Heart left ventricle (tissue), 16 donors: Measurements from ENCODE around the gene MSI2. TPM values are rescaled to one million over a fixed set of nuclear protein-coding genes. Genes with fewer than 3 reads are reported as not detected.

Experiments
- ATAC-seq, 4 donors: fragments of 200-7000 bp; cut with Tn5 transposase; one replicate each; pipeline ENCODE4 v1.9.1; 2020 to 2022; ENCODE audit warnings: moderate library complexity in 4 of 4, mild to moderate bottlenecking in 3 of 4, moderate number of reproducible peaks in 1 of 4
- DNase-seq, 5 donors: peaks; one replicate each; pipeline ENCODE4 v3.0.0-alpha.2; 2020
- H3K27ac ChIP-seq, 12 donors: fragments of 200-600 bp; sonication (generic) in 4 of 12; one replicate each; pipeline versions ENCODE4 v1.5.0 to v1.8.0; 2016 to 2022; ENCODE audit warnings: mild to moderate bottlenecking in 2 of 12
- H3K27me3 ChIP-seq, 9 donors: fragments of 200-600 bp; sonication (generic) in 2 of 9; one replicate each; pipeline versions ENCODE4 v1.5.1 to v1.8.0; 2016 to 2022; ENCODE audit warnings: mild to moderate bottlenecking in 3 of 9
- H3K36me3 ChIP-seq, 9 donors: fragments of 200-600 bp; sonication (generic) in 2 of 9; one replicate each; pipeline versions ENCODE4 v1.5.0 to v1.8.0; 2018 to 2022; ENCODE audit warnings: mild to moderate bottlenecking in 2 of 9
- H3K4me1 ChIP-seq, 12 donors: fragments of 200-600 bp; sonication (generic) in 4 of 12; one replicate each; pipeline versions ENCODE4 v1.5.0 to v1.8.0; 2016 to 2022; ENCODE audit warnings: mild to moderate bottlenecking in 3 of 12
- H3K4me3 ChIP-seq, 12 donors: fragments of 200-600 bp; sonication (generic) in 4 of 12; one replicate each; pipeline versions ENCODE4 v1.5.0 to v1.8.0; 2017 to 2022; ENCODE audit warnings: mild to moderate bottlenecking in 9 of 12, moderate library complexity in 4 of 12
- H3K9me3 ChIP-seq, 12 donors: fragments of 200-600 bp; sonication (generic) in 4 of 12; one replicate each; pipeline versions ENCODE4 v1.5.0 to v1.8.0; 2016 to 2022; ENCODE audit warnings: mild to moderate bottlenecking in 1 of 12
- CTCF ChIP-seq, 12 donors: fragments of 200-600 bp; sonication (generic) in 4 of 12; IDR thresholded peaks; one replicate each; pipeline versions ENCODE4 v1.5.0 to v1.8.0; 2018 to 2022; ENCODE audit warnings: antibody characterized with exemption in 12 of 12, mild to moderate bottlenecking in 5 of 12
- POLR2A ChIP-seq, 2 donors: fragments of 450-650 bp; IDR thresholded peaks; one replicate each; pipeline ENCODE4 v1.6.1; 2017; ENCODE audit warnings: antibody characterized with exemption in 2 of 2, mild to moderate bottlenecking in 2 of 2, moderate library complexity in 2 of 2
- WGBS, 4 donors: extraction: QIAGEN DNeasy Blood & Tissue Kit in 2 of 4; methylation state at CpG; one replicate each; pipeline versions ENCODE4 v1.1.5 to v1.1.7; 2013 to 2018; 5-methylcytosine and 5-hydroxymethylcytosine counted together
- intact Hi-C, 10 donors: fragments of 100-400 bp; cut with DNase I; formaldehyde crosslinking; loops; one replicate each; pipeline versions ENCODE4 v1.11.1 to v1.14.2; 2022
- polyA plus RNA-seq, 2 donors: library from polyadenylated mRNA; stranded (reverse); fragments of 200-250 nt; gene quantifications; one replicate each; pipeline ENCODE4 v1.2.3, GENCODE V29; 2013
- total RNA-seq, 9 donors: library from RNA; depleted of rRNA in 2 of 9; stranded (reverse); fragments of >200 nt in 2 of 9; fragmentation: NEBNext Ultra II Directional in 3 of 9; extraction: Animal tissue kit (Norgen Biotek cat#: 25700) in 3 of 9; gene quantifications; one replicate each; pipeline versions ENCODE4 v1.1.0 to v1.2.4, GENCODE V29; 2016 to 2023
- donor health status: ischemic (EF 13 %, LVEDD 7.1; RV severe dilation, severe dysfunction).
- donor health status: healthy with polysubstance abuse.
- donor health status: DM: no; HTN: yes; CAD: no.
- donor health status: DM: no; HTN: no; CAD: no.
- donor health status: ischemic (EF 25% LVEDD 6.9; RV normal size, moderate dysfunction).
- donor health status: ischemic (EF 25% LVEDD 5.7; RV mildly dilated, moderate dysfunction).
- donor health status: healthy.
- donor health status: DM: yes; HTN: yes; CAD: no.
- donor health status: ischemic (EF 35%, LVEDD 5.7; RV mildly dilated, moderate dysfunction).
- donor health status: nonischemic (EF 11% LVEDD 7.7; RV severe dilation, severe dysfunction).
- donor health status: DM: yes; HTN: yes; CAD: no.
- donor health status: PGD.
- donor health status: ischemic (EF 29% LVEDD 5.4; RV normal size, mild dysfunction).
- donor health status: nonischemic (EF 23%, LVEDD 6.1; RV moderate dilation, normal function).

The MSI2 gene
- total and polyA plus RNA-seq, 11 donors, result 35.9 to 120 (median 104) TPM

GRCh38 chr17:57256708-57257112 lies 387 bp downstream of the MSI2 start:
- ATAC-seq (peak in 3 of 4 donors; percentile 16 to 28 (median 20)), DNase-seq (peak in 2 of 5 donors; percentile 28 to 39)
- peaks cover 0 to 20% (median 2%) of the 10 kb centered on the region in 9 donors for H3K36me3 ChIP-seq
- peaks cover 0 to under 1% (median 0%) of the 10 kb centered on the region in 12 donors for H3K9me3 ChIP-seq
- H3K27me3 ChIP-seq, result no peaks in the 10 kb centered on the region
- intact Hi-C loops, result loop anchor here in 4 of 10 donors (5.0 to 10.0 kb wide), 8 partner anchors 68 to 576 kb away; no protein-coding TSS in a partner anchor
- WGBS, 4 donors, result 1 to 3% (median 1%) methylated on average over 14 to 36 of the region's 36 CpGs
- no peak for TF ChIP-seq CTCF (IDR thresholded peaks at IDR 0.05)
- no peak for TF ChIP-seq POLR2A (IDR thresholded peaks at IDR 0.05)
- H3K27ac ChIP-seq, result peak overlapping the region; percentile 82 to 99 (median 98)
- H3K4me1 ChIP-seq, result peaks cover 0 to 45% (median 22%) of the 10 kb centered on the region in 12 donors
- H3K4me3 ChIP-seq, result peak overlapping the region; percentile 78 to 98 (median 88)

DNA sequence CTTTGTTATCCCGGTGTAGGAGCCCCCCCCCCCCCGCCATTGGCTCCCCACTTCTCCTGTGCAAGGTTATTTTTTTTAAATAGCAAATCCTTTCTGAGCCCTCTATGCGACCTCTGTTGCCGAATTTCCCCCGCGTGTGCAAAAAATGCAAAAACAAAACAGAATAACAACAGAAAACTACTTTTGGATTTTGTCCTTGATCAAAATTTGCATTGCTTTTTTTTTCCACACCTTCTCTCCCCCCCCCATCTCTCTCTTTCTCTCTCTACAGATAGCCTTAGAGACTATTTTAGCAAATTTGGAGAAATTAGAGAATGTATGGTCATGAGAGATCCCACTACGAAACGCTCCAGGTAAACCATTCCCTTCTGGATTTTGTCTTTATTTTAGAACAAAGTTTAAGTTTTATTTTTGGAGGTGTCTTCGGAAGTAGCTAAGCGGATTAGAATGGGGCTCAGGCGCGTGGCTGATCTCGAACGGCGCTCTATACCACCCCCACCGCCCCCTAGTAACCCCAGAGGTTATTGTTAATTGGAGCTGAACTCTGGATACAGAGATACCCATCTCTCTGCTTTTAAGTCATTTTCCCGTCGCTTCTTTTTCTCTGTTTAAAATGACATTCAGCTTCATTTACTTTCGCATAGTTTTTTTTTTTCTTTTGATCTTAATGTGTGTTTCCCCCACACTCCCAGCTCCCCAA lies 1.0 kb downstream of the MSI2 start:
- intact Hi-C loops, result loop anchor here in 4 of 10 donors (5.0 to 10.0 kb wide), 8 partner anchors 67 to 575 kb away; no protein-coding TSS in a partner anchor
- TF ChIP-seq POLR2A (IDR thresholded peaks at IDR 0.05) (no peak), CTCF (IDR thresholded peaks at IDR 0.05) (no peak)
- Histone ChIP-seq H3K4me3 (peak overlapping the region; percentile 78 to 98 (median 88)), H3K36me3 (peaks cover 0 to 27% (median 8%) of the 10 kb centered on the region in 9 donors), H3K27me3 (no peaks in the 10 kb centered on the region), H3K9me3 (no peaks in the 10 kb centered on the region), H3K27ac (peak overlapping the region; percentile 82 to 99 (median 98)), H3K4me1 (peaks cover 0 to 49% (median 22%) of the 10 kb centered on the region in 12 donors)
- WGBS, 4 donors, result 0 to 1% (median 1%) methylated on average over 19 of the region's 19 CpGs
- ATAC-seq (no peak), DNase-seq (no peak)

- peak overlapping the region in 11 of 12 donors; percentile 23 to 99 (median 98) for H3K27ac ChIP-seq
- H3K27me3 ChIP-seq, result no peaks in the 10 kb centered on the region
- peaks cover 0 to 35% (median 15%) of the 10 kb centered on the region in 9 donors for H3K36me3 ChIP-seq
- peak in 1 of 4 donors; percentile 6 for ATAC-seq
- H3K4me1 ChIP-seq, result peaks cover 0 to 56% (median 22%) of the 10 kb centered on the region in 12 donors
- DNase-seq, result no peak
- TF ChIP-seq POLR2A (IDR thresholded peaks at IDR 0.05) (no peak), CTCF (IDR thresholded peaks at IDR 0.05) (no peak)
- intact Hi-C loops, result loop anchor here in 4 of 10 donors (5.0 to 10.0 kb wide), 8 partner anchors 67 to 574 kb away; no protein-coding TSS in a partner anchor
- WGBS, 4 donors, result 9 to 21% (median 12%) methylated on average over 20 of the region's 20 CpGs
- H3K9me3 ChIP-seq, result no peaks in the 10 kb centered on the region
- peak overlapping the region; percentile 19 to 98 (median 88) for H3K4me3 ChIP-seq
These were observed 1.9 kb downstream of the MSI2 start for GRCh38 chr17:57257895-57258851.
